ENCODE results near the gene FIGN.

The FIGN gene, protein sequence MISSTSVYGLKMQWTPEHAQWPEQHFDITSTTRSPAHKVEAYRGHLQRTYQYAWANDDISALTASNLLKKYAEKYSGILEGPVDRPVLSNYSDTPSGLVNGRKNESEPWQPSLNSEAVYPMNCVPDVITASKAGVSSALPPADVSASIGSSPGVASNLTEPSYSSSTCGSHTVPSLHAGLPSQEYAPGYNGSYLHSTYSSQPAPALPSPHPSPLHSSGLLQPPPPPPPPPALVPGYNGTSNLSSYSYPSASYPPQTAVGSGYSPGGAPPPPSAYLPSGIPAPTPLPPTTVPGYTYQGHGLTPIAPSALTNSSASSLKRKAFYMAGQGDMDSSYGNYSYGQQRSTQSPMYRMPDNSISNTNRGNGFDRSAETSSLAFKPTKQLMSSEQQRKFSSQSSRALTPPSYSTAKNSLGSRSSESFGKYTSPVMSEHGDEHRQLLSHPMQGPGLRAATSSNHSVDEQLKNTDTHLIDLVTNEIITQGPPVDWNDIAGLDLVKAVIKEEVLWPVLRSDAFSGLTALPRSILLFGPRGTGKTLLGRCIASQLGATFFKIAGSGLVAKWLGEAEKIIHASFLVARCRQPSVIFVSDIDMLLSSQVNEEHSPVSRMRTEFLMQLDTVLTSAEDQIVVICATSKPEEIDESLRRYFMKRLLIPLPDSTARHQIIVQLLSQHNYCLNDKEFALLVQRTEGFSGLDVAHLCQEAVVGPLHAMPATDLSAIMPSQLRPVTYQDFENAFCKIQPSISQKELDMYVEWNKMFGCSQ

DNA sequence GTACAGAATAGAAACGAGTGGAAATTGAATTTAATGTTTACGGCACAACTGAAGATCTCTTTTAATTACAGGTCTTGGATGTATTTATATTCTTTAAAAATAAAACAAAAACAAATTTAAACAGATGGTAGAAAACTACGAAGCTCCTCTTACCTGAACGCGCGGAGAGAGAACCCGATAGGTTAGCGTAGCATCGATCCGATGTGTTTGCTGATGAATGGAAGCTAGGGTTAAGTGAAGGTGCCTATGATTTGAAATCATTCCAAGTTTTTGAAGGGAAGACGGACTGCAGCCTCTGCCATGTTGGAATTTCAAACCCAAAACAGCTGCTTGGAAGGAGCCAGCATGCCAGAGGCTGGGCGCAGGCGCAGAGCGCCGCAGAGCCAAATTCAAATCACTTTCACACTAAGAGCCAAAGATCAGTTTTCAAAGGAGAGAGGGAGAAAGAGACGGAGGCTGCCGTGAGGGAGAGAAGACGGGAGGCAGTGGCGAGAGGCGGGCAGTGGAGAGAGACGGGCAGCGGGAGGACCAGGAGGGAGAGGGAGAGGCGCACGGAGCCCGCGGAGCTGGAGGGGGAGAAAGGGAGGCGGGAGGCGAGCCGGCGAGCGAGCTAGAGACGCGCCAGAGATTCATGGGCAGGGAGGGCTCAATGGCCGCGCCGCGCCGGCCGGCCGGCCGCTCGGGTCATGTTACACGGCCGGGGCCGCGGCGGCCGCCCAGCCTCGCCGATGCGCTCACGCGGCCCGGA, at the start of gene FIGN:
FIGN (minus strand) TSS at position 324 of the 748 bp plus-strand sequence. CDS start 1,081 bp downstream, outside the sequence.
- peak; percentile 79 for DNase-seq (ENCODE audit: low spot score)

DNA sequence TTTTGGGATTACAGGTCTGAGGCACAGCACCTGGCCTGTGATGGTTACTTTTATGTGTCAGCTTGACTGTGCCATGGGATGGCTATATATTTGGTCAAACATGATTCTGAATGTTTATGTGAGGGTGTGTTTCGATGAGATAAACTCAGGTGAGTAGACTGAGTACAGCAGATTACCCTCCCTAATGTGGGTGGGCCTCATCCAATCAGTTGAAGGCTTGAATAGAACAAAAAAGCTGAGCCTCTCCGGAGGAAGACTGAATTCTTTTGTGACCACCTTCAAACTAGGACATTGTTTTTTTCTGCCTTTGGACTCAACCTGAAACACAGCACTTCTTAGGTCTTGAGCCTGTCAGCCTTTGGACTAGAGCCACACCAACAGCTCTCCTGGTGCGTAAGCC, 49.4 kb upstream of the FIGN start:
- no peak for DNase-seq (ENCODE audit: low spot score)

DNA sequence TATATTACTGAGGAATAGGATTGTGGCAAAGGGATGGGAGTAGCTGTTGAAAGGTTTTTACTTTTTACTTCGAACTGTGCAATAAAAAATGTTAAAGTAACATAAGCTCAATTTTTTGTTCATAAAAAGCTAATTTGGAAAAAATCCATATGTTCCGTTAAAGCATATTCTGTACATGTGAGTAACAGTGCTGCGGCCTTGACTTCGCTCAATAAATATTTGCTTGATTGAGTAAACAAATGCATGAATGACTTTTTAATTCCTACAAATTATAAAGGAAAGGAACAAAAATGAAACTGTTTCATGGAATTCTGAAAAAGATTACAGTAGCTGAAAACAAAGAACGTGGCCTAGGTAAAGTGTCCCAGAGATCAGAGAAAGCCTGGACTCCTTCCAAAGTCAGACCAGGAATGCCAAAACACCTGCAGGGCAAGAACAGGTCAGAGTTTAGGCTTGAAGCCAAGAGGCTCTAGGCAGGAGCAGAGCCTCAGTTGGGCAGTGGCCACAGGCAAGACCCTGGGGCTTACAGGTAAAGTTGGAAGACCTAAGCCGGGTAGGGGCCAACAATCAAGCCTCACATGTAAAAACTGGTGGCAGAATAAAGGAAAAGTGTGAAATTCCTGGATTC, 44.3 kb upstream of the FIGN start:
- DNase-seq (ENCODE audit: low spot score), result no peak

DNA sequence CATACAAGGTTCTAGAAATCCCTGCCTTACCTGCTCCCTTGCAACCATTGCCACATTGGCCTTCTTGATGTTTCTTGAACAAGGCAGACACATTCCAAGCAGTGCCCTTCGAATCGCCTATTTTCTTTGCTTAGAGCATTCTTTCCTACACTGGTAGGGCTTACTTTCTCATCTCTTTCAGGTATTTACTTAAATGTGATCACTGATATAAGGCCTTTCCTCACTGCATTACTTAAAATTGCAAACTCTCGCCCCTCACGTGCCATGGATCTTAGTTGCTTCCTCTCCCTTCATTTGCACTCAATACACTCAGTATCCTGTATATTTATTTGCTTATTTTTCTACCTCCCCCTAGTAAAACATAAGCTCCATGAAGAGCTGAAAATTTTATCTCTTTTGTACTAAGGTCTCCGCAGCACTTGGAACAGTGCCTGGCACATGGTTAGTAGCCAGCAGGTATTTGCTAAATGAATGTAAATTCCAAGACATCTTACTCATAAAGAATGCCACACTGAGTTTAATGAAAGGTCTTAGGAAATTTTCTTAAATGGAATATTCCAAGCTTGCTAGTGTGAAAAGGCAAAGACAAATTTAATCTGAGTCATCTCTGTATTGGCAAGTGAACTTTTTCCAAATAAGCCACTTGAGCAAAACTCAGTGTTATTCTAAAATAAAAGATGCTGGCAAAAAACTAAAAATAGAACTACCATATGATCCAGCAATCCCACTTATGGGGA, 42.4 kb upstream of the FIGN start:
- DNase-seq (ENCODE audit: low spot score), result peak; percentile 5

DNA sequence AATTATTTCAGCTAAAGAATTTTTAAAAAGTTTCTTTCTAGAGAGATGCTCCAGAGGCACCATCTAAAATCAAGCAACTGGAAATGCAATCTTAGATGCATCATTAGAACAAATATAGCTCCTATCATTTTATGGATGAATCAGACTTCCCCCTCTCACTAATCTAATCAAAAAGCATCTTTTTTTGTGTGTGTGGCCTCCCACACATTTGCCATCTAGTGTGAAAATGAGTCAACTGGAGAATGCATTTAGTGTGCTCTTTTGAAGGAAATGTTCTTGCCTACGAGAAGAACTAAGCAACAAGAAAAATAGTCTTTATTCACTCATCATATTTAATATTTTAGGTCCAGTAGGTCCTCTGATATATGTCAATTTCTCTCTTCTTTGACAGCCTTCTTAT, 39.5 kb upstream of the FIGN start:
- DNase-seq (ENCODE audit: low spot score), result no peak

DNA sequence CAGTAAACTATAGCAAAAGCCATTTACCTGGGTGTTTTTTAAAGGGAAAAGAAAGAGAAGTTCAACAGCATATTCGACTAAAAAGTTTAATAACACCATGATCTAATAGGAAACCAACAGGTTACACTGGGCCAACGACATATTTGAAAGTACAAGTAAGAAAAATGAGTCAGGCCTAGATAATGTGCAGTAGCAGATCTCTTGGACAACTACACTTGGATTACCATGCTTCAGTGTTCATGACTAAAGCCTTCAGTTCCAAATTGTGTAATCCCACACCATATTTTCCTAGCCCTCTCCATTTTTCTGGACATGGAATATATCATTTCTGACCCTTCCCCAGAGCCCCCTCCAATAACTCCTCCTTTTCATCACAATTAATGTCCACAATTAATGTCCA, 39.1 kb upstream of the FIGN start:
- DNase-seq (ENCODE audit: low spot score), result no peak

DNA sequence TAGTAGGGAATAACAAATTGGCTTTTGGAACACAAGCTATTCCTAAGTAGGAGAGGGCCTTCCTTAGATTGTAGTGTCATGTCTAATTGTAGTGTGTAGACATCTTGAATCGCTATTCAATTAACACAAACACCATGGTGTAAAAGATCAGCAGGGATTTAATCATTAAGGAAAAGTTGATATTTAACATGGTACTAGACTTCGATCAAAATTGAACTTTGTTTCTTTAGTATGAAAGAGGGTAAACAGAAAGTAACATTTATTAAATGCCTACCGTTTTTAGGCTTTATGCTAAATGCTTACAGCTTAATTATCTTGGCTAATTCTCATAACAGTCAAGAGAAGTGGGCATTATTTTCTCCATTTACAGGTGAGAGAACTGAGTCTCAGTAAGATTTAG, 37.5 kb upstream of the FIGN start:
- DNase-seq (ENCODE audit: low spot score), result no peak

DNA sequence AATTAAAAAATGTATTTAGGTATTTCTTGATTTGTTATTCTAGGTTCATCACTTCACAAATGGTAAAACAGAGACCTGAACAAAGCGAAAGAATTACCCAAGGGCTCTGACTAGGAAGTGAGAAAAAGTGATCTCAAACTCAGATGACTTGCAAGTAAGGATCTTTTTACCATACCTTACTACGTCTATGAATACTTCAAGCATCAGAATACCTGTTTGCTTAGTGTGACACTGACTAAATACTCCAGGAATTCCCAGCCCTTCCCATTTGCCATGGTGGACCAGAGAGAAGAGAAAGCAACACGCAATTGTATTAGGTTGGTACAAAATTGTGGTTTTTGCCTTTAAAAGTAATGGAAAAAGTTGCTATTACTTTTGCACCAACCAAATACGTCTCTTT, 35.8 kb upstream of the FIGN start:
- DNase-seq (ENCODE audit: low spot score), result no peak

DNA sequence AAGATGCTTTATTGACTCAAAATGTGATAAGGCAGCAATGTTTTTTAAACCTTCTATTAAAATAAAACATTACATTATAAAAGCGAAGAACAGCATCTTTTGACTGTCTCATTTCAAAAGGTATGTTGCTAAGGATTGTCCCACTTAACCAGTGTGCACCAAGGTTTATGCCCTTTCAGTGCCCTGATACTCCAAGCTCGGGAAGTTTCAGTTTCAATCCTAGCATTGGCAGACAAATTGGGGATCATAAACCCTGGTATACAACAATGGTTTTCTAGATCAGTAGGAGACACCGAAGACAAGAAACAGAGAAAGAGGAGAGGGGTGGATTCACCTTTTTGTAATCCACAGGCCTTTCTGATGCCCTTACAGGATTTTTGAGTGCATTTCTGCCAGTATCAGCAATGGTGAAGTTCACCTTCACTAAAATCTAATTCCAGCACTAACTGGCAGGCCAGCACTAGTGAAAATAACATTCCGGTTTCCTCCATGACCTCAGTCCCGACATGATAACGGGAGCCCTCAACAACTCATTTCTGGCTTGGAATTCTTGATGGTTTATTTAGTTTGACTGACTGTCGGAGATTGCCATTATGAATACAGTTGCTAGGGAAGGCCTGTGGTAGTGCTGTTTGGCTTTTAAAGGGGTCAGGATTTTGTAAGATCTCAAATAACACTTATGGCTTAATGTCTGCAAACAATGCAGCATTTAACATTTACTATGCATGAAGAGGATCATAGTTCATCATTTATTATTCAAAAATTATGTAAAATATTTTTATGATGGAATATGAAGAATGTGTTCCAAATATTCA, 33.3 kb upstream of the FIGN start:
- DNase-seq (ENCODE audit: low spot score), result no peak

DNA sequence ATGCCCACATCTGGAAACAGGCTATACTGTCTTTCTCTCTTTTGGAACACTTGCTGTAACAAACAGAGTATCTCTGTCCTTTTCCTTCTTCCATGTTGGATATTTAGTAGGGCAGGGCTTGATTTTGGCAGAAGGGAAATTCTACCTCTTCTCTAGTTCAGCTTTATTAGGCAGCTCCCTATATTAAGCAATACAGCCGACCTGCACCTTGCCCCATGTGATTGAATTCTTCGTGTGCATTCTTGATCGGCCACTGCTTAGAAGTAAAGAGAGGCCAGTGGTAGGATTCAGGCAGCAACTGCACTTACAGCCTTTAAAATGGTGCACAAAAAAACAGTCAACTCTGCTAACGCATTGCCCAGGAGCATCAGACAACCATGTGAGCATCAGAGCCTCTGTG, 31.3 kb upstream of the FIGN start:
- DNase-seq (ENCODE audit: low spot score), result no peak

DNA sequence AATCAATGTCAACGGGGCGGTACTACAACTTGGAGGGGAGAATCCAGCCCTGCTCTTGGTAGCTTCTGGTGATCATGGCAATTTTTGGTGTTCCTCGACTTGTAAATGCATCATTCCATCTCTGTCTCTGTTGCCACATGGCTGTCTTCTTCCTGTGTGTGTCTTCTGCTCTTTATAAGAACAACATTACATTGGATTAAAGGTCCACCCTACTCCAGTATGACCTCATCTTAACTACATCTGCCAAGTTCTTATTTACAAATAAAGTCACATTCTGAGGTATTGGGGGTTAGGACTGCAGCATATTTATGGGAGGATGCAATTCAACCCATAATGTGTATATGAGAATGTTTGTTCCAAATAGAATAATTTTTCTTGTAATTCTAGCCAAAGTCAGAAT, 28.8 kb upstream of the FIGN start:
- no peak for DNase-seq (ENCODE audit: low spot score)

DNA sequence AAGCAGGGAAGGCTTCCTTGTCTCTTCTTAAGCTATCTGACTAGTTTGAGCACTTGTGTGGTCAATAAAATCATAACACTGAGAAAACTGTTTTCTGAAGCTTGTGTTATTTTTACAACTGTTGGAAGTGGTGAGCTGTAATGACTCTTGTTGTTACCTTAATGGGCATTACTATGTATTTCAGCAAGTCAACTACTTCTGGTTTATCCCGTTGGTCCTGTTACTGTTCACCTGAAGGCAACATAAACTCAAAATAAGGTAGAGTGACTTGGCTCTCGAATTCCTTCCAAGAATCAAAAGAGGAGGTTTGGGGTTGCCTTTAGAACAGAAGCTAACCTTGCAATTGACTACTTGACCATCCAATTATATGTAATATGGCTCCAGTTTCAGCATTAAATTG, 23.2 kb upstream of the FIGN start:
- DNase-seq (ENCODE audit: low spot score), result no peak

DNA sequence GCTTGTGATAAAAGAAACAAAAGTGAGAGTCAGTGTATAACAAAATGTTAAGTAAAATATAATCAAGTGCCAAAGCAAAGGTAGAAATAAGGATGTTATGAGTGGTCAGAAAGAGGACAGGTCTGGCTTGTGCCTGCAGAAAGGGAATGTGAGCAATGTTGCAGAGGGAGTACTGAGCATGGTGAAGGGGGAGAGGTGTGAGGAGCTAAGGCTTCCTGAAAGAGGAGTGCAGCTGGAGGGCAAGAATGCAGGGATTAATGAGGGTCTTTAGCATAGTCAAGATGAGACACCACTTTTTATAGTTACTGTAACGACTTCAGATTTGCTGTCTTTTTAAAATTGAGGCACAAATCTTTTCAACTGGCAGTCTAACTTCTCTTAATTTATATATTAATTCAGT, 22.0 kb upstream of the FIGN start:
- no peak for DNase-seq (ENCODE audit: low spot score)

DNA sequence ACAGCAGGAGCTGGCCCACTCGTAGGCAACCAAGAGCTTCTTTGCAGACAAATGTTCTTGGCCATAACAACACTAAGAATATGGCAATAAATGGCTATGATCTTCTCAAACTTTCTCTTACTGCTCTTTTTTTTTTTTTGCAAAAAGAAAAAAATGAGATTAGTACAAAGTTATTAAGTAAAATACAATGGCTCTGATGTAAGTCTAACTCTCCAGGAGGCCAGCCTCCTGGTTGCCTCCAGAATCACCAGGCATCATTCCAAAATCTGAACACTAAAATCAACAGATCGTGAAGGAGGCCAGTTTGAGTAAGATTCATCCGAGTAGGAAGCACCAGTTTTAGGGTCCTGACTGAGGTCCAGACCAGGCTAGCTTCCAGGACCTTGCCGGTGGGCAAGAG, 20.8 kb upstream of the FIGN start:
- DNase-seq (ENCODE audit: low spot score), result no peak

DNA sequence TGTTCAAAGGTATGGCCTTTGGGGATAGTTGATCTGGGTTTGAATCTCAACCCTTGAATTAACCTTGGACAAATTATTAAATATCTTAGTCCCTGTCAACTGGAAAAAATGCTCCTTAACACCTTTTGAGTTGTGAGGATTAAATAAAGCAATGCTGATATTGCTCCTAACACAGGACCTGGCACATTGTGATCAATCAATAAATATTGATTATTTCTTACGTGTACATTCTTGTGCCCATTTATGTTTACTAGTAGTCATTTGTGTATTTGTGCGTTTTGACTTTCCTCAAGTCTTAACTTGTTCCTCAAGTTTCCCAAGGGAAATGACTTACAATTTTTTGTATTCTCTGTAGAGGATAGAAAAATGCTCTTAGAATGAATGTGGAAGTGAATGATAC, 19.6 kb upstream of the FIGN start:
- DNase-seq (ENCODE audit: low spot score), result no peak

DNA sequence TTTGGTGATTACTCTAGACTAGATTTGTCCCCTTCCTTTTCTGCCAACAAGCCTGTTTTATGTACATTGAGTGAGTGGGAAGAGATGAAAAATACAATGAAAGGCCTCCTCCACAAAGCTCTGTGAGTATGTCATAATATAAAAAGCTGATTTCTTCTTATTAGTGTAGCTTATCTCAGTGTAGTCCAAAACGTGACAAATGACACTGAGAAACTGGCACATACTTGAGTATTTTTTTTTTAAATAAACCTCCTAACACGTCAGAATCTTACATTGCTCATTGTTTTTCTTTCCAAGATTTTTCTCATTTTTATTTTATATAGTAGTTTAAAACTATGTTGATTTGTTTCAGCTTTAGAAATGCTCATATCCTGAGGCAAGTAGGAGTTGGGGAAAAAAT, 17.9 kb upstream of the FIGN start:
- DNase-seq (ENCODE audit: low spot score), result no peak

DNA sequence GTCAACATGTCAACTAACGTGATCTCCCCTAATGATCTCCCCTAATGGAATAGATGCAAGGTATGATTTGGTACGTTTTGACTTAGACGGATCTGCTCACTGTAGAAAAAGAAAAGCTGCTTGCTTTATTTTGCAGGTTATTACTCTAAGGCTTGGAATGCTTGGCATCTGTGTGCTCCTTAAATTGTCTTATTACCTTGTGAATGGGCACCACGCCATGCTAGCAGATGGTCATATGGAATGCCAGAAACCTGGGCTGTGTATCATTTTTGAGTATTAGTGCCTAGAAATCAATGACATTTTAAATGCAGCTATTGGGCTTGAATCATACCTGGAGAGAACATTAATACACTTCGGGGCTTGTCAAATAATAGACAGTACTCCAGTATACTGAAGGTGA, 16.5 kb upstream of the FIGN start:
- peak; percentile 2 for DNase-seq (ENCODE audit: low spot score)

DNA sequence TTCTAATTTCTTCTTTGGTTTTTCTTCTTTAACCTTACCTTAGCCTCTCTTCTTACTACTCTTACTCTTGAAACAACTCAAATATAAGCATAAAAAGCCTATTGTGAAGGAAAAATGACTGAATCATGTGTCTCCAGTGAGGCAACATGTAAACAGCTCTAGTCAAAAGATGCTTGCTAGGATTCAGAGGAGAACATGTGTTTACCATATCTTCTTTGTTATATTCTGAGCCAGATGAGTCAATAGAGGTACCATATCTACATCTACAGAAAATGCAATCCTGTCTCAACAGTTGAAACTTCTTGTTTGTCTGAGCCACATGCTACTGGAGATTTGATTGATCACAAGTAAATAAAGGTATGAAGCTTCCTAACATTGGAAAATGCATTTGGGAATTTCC, 15.9 kb upstream of the FIGN start:
- DNase-seq (ENCODE audit: low spot score), result no peak

DNA sequence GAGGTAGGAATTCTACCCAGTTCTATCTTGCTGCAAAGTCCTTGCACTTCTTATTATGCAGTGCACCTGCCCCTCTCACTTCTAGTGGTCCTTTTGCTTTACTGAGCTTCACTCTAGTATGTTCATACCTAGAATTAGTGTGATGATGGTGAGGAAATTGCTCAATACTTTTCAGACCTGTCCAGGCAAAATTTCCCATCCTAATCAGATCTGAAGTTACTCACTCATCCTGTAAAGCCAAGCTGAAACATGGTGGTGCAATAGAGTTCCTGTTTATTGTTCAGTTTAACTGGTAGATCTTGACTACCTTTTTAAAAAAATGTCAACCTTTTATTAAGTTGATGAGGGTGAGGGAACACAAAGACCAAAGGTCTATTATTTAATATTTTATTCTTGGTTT, 12.6 kb upstream of the FIGN start:
- no peak for DNase-seq (ENCODE audit: low spot score)

DNA sequence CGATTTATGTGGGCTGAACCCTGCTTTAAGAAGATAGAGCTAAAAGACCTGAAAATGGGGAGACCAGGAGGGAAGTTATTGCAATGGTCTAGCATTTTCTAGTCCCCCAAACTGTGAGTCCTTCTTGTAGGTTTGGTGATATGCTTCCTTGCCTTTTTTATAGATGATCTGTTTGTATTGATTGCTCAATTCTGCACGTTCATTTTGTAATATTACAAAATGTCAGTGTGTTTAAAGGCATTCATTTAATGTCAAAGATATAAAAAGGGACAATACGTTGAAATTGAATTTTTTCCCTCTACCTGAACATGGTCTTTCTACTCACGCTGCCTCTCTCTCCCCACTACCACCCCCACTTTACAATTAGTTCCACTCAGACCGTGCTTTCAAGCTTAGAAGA, 5.6 kb upstream of the FIGN start:
- DNase-seq (ENCODE audit: low spot score), result no peak

DNA sequence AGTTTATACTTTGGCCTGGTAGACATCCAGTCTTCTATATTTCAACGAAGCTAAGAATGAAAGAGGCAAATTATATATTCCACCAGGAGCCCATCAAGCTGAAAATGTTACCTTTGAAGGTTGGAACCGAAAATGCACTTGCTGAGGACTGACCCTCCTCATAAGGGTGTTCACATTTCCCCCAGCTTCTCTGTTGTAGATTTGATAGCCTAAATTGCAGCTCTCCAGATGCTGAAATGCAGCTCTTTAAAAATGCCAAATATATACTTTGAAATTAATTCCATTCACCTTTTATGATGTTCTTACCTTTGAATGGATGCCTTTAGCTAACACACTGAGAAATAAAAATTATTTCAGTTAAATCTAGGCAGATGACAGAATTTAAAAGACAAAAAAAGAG, 1.8 kb upstream of the FIGN start:
- no peak for DNase-seq (ENCODE audit: low spot score)
